Mucosa of descending colon (tissue), 3 donors: ENCODE results near the gene ULK3. TPM values are rescaled to one million over a fixed set of nuclear protein-coding genes. Genes with fewer than 3 reads are reported as not detected.

Experiments used
- ATAC-seq: fragments of 200-7000 bp; cut with Tn5 transposase; one replicate; pipeline ENCODE4 v1.9.1; 2020; ENCODE audit warnings: mild to moderate bottlenecking, moderate library complexity
- DNase-seq, 3 donors: peaks; one replicate each; pipeline ENCODE4 v3.0.0-alpha.2; 2020
- H3K36me3 ChIP-seq: fragments of 200-600 bp; one replicate; pipeline ENCODE4 v1.8.0; 2021; ENCODE audit warnings: low read depth, mild to moderate bottlenecking
- H3K4me1 ChIP-seq: fragments of 200-600 bp; one replicate; pipeline ENCODE4 v1.8.0; 2021; ENCODE audit warnings: low read depth, mild to moderate bottlenecking
- H3K4me3 ChIP-seq: fragments of 200-600 bp; one replicate; pipeline ENCODE4 v1.8.0; 2021; ENCODE audit warnings: mild to moderate bottlenecking
- H3K9me3 ChIP-seq: fragments of 200-600 bp; one replicate; pipeline ENCODE4 v1.8.0; 2021; ENCODE audit warnings: mild to moderate bottlenecking
- CTCF ChIP-seq: fragments of 200-600 bp; IDR thresholded peaks from one replicate; pipeline ENCODE4 v1.8.0; 2022; ENCODE audit warnings: antibody characterized with exemption, mild to moderate bottlenecking
- intact Hi-C, 2 donors: fragments of 100-400 bp; cut with DNase I in 1 of 2; cut with micrococcal nuclease in 1 of 2; formaldehyde crosslinking; loops; one replicate each; pipeline versions ENCODE4 v1.11.0 to v1.11.1; 2022; cut with DNase I, micrococcal nuclease
- total RNA-seq, 3 donors: library from RNA; stranded (reverse); fragmentation: NEBNext Ultra II Directional in 2 of 3; extraction: Animal tissue kit (Norgen Biotek cat#: 25700) in 2 of 3; gene quantifications; one replicate each; pipeline versions ENCODE4 v1.2.1 to v1.2.4, GENCODE V29; 2021 to 2023
- donor health status: DM: no; HTN: no; CAD: no; lungs with moderate emphysema.
- donor health status: DM: no; HTN: no; CAD: no.
- donor health status: DM: no; HTN: yes; CAD: no.

The ULK3 gene
- total RNA-seq, 3 donors from 2014 or later: 66.5 to 89.3 (median 73.1) TPM

- TF ChIP-seq CTCF: peak; percentile 75
- intact Hi-C loops: no loop called here
- no peaks in the 10 kb centered on the region for H3K36me3 ChIP-seq
- H3K9me3 ChIP-seq: no peaks in the 10 kb centered on the region
- no peak overlapping the region for H3K4me3 ChIP-seq
- H3K4me1 ChIP-seq: peaks cover 7% of the 10 kb centered on the region
- DNase-seq (peak in 2 of 3 donors; percentile 82 to 86), ATAC-seq (peak; percentile 72)
Observed at GRCh38 chr15:74835312-74835823, 7.6 kb downstream of the ULK3 start.

GRCh38 chr15:74833376-74834107, 9.4 kb downstream of the ULK3 start:
- Histone ChIP-seq H3K4me3 (no peak overlapping the region), H3K4me1 (peaks cover 7% of the 10 kb centered on the region), H3K36me3 (no peaks in the 10 kb centered on the region), H3K9me3 (no peaks in the 10 kb centered on the region)
- ATAC-seq (no peak), DNase-seq (no peak)
- TF ChIP-seq CTCF: no peak
- intact Hi-C loops: no loop called here

DNA sequence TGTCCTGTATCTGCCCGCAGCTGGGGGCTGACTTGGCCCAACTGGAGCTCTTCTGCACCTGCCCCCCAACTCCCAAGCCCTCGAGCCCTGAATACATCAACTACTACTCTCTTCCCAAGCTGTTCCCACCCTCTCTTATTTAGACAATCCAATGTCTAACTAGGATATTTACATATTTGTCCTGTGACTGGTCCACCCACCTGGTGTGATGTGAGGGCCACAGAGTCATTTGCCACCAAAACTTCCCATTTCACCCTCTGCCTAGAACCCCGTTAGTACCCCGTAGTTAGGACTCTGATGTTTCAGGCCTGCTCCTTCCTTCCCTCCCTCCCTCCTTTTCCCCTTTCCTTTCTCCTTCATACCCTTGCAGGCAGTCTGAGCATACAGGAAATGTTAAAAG, 10.1 kb downstream of the ULK3 start:
- Histone ChIP-seq H3K4me3 (no peak overlapping the region), H3K9me3 (no peaks in the 10 kb centered on the region), H3K4me1 (peaks cover 7% of the 10 kb centered on the region), H3K36me3 (no peaks in the 10 kb centered on the region)
- no peak for TF ChIP-seq CTCF
- intact Hi-C loops: no loop called here
- no peak for DNase-seq
- no peak for ATAC-seq

- Histone ChIP-seq H3K4me1 (peaks cover 7% of the 10 kb centered on the region), H3K36me3 (no peaks in the 10 kb centered on the region), H3K4me3 (no peak overlapping the region), H3K9me3 (no peaks in the 10 kb centered on the region)
- no peak for TF ChIP-seq CTCF
- DNase-seq (peak; percentile 79 to 85 (median 80)), ATAC-seq (peak; percentile 83)
- intact Hi-C loops: no loop called here
Observed at GRCh38 chr15:74831813-74832495, 11.0 kb downstream of the ULK3 start.

GRCh38 chr15:74830868-74831267, 12.1 kb downstream of the ULK3 start:
- Histone ChIP-seq H3K4me3 (no peak overlapping the region), H3K4me1 (peaks cover 7% of the 10 kb centered on the region), H3K36me3 (no peaks in the 10 kb centered on the region), H3K9me3 (no peaks in the 10 kb centered on the region)
- no peak for DNase-seq
- TF ChIP-seq CTCF: no peak
- ATAC-seq: no peak
- intact Hi-C loops: no loop called here
